HEK293 (cell line): ENCODE results near the gene DPF3.

Experiments
- CTCF ChIA-PET: fragments of 350-600 bp; formaldehyde crosslinking; extraction: SDS; loops from one replicate; lab custom pipeline; 2021; ENCODE audit warnings: antibody characterized with exemption; lab: Yijun Ruan, JAX
- POLR2A ChIA-PET: fragments of 300-600 bp; formaldehyde crosslinking; extraction: SDS; loops from one replicate; lab custom pipeline; 2020; ENCODE audit warnings: antibody characterized with exemption, inconsistent platforms; lab: Yijun Ruan, JAX
- H3K27ac ChIP-seq: fragments of 200-500 bp; sonication (Bioruptor generic); 2 replicates; pipeline ENCODE4 v1.5.1; 2014; ENCODE audit warnings: low read depth, low read length, control low read depth, inconsistent platforms; ENCODE audit errors: extremely low read depth
- H3K36me3 ChIP-seq, 2 experiments: fragments of 200-500 bp in 1 of 2; sonication (Bioruptor generic) in 1 of 2; 1 replicate in 1 of 2; 2 replicates in 1 of 2; pipeline ENCODE4 v1.5.1; 2014 to 2017; ENCODE audit warnings: inconsistent platforms in 2 of 2, low read length in 2 of 2; ENCODE audit not compliant: control insufficient read depth in 2 of 2, insufficient read depth in 1 of 2
- H3K4me1 ChIP-seq: fragments of 200-500 bp; sonication (Bioruptor generic); 2 replicates; pipeline ENCODE4 v1.5.1; 2014; ENCODE audit warnings: mild to moderate bottlenecking, low read length, inconsistent platforms; ENCODE audit not compliant: control insufficient read depth, insufficient read depth
- H3K4me3 ChIP-seq: 2 replicates; pipeline ENCODE4 v1.5.1; 2011; ENCODE audit warnings: low read depth, mild to moderate bottlenecking, control low read depth, low read length, moderate library complexity
- H3K9me3 ChIP-seq: fragments of 200-500 bp; sonication (Bioruptor generic); 2 replicates; pipeline ENCODE4 v1.5.1; 2014; ENCODE audit warnings: low read depth, low read length, inconsistent platforms; ENCODE audit not compliant: control insufficient read depth, insufficient read depth
- HOXC10 ChIP-seq: sonication (generic); formaldehyde crosslinking; IDR thresholded peaks from 2 replicates; pipeline ENCODE4 v1.8.1; 2023; ENCODE audit warnings: mild to moderate bottlenecking, missing genetic modification reagents
- HOXD13 ChIP-seq: sonication (generic); formaldehyde crosslinking; IDR thresholded peaks from 2 replicates; pipeline ENCODE4 v1.8.0; 2022; ENCODE audit warnings: missing genetic modification reagents, borderline replicate concordance
- KLF10 ChIP-seq: fragments of 450-650 bp; IDR thresholded peaks from 2 replicates; pipeline ENCODE4 v1.5.1; 2018; ENCODE audit warnings: missing biosample characterization, mild to moderate bottlenecking, missing genetic modification characterization
- PRDM1 ChIP-seq: fragments of 450-650 bp; formaldehyde crosslinking; IDR thresholded peaks from 2 replicates; pipeline ENCODE4; 2016; ENCODE audit warnings: missing biosample characterization, missing genetic modification characterization
- SETDB1 ChIP-seq: IDR thresholded peaks from one replicate; pipeline ENCODE4 v1.6.1; 2017; ENCODE audit warnings: mild to moderate bottlenecking, low read length, moderate library complexity, mixed read lengths; ENCODE audit not compliant: insufficient read length
- ZBTB17 ChIP-seq: fragments of 450-650 bp; formaldehyde crosslinking; IDR thresholded peaks from 2 replicates; pipeline ENCODE4 v1.5.1; 2016; ENCODE audit warnings: missing biosample characterization, missing genetic modification characterization
- ZFP3 ChIP-seq: fragments of 450-650 bp; formaldehyde crosslinking; IDR thresholded peaks from 2 replicates; pipeline ENCODE4 v1.5.1; 2016; ENCODE audit warnings: low read depth, missing biosample characterization, missing genetic modification characterization
- ZFP37 ChIP-seq: fragments of 450-650 bp; formaldehyde crosslinking; IDR thresholded peaks from 2 replicates; pipeline ENCODE4 v1.5.1; 2016; ENCODE audit warnings: missing biosample characterization, missing genetic modification characterization
- ZFP41 ChIP-seq: fragments of 450-650 bp; formaldehyde crosslinking; IDR thresholded peaks from 2 replicates; pipeline ENCODE4 v1.5.1; 2016; ENCODE audit warnings: missing biosample characterization, missing genetic modification characterization, borderline replicate concordance
- ZNF155 ChIP-seq: fragments of 450-650 bp; formaldehyde crosslinking; IDR thresholded peaks from 2 replicates; pipeline ENCODE4 v1.5.1; 2016; ENCODE audit warnings: missing biosample characterization, missing genetic modification characterization
- ZNF157 ChIP-seq: fragments of 450-650 bp; formaldehyde crosslinking; IDR thresholded peaks from 2 replicates; pipeline ENCODE4 v1.5.1; 2016; ENCODE audit warnings: missing biosample characterization, missing genetic modification characterization
- ZNF175 ChIP-seq: fragments of 450-650 bp; formaldehyde crosslinking; IDR thresholded peaks from 2 replicates; pipeline ENCODE4 v1.5.1; 2016; ENCODE audit warnings: missing biosample characterization, missing genetic modification characterization
- ZNF19 ChIP-seq: fragments of 450-650 bp; formaldehyde crosslinking; IDR thresholded peaks from 2 replicates; pipeline ENCODE4; 2016; ENCODE audit warnings: missing biosample characterization, missing genetic modification characterization, low read depth
- ZNF202 ChIP-seq: fragments of 450-650 bp; formaldehyde crosslinking; IDR thresholded peaks from 2 replicates; pipeline ENCODE4 v1.5.1; 2016; ENCODE audit warnings: missing biosample characterization, missing genetic modification characterization, borderline replicate concordance
- ZNF248 ChIP-seq: fragments of 450-650 bp; formaldehyde crosslinking; IDR thresholded peaks from 2 replicates; pipeline ENCODE4 v1.5.1; 2017; ENCODE audit warnings: missing biosample characterization, missing genetic modification characterization
- ZNF292 ChIP-seq: fragments of 450-650 bp; formaldehyde crosslinking; IDR thresholded peaks from 2 replicates; pipeline ENCODE4 v1.5.1; 2016; ENCODE audit warnings: low read depth, missing biosample characterization, missing genetic modification characterization, borderline replicate concordance
- ZNF302 ChIP-seq: fragments of 450-650 bp; formaldehyde crosslinking; IDR thresholded peaks from 2 replicates; pipeline ENCODE4 v1.5.1; 2016; ENCODE audit warnings: missing biosample characterization, missing genetic modification characterization, low read depth
- ZNF391 ChIP-seq: fragments of 450-650 bp; formaldehyde crosslinking; IDR thresholded peaks from 2 replicates; pipeline ENCODE4 v1.5.1; 2016; ENCODE audit warnings: low read depth, missing biosample characterization, missing genetic modification characterization, borderline replicate concordance
- ZNF426 ChIP-seq: fragments of 450-650 bp; formaldehyde crosslinking; IDR thresholded peaks from 2 replicates; pipeline ENCODE4 v1.5.1; 2017; ENCODE audit warnings: missing biosample characterization, missing genetic modification characterization, mild to moderate bottlenecking, inconsistent platforms, moderate library complexity
- ZNF473 ChIP-seq: fragments of 450-650 bp; formaldehyde crosslinking; IDR thresholded peaks from 2 replicates; pipeline ENCODE4 v1.5.1; 2017; ENCODE audit warnings: missing biosample characterization, missing genetic modification characterization
- ZNF529 ChIP-seq: fragments of 450-650 bp; formaldehyde crosslinking; IDR thresholded peaks from 2 replicates; pipeline ENCODE4 v1.5.1; 2017; ENCODE audit warnings: missing genetic modification characterization, missing biosample characterization; ENCODE audit not compliant: insufficient replicate concordance
- ZNF558 ChIP-seq: fragments of 450-650 bp; formaldehyde crosslinking; IDR thresholded peaks from 2 replicates; pipeline ENCODE4 v1.5.1; 2016; ENCODE audit warnings: missing biosample characterization, missing genetic modification characterization
- ZNF624 ChIP-seq: fragments of 450-650 bp; formaldehyde crosslinking; IDR thresholded peaks from 2 replicates; pipeline ENCODE4 v1.5.1; 2017; ENCODE audit warnings: missing biosample characterization, missing genetic modification characterization
- TF ChIP-seq, protein P1 (sequence below): fragments of 450-650 bp; formaldehyde crosslinking; IDR thresholded peaks from 2 replicates; pipeline ENCODE4 v1.5.1; 2017; ENCODE audit warnings: missing biosample characterization, missing genetic modification characterization
- TF ChIP-seq, protein P2 (sequence below): fragments of 450-650 bp; formaldehyde crosslinking; optimal IDR thresholded peaks from 2 replicates; pipeline ENCODE3; 2016; ENCODE audit warnings: missing biosample characterization, mild to moderate bottlenecking, missing genetic modification characterization
- TF ChIP-seq, protein P3 (sequence below): fragments of 450-650 bp; formaldehyde crosslinking; IDR thresholded peaks from 2 replicates; pipeline ENCODE4 v1.5.1; 2016; ENCODE audit warnings: missing biosample characterization, missing genetic modification characterization

The DPF3 gene

DNA sequence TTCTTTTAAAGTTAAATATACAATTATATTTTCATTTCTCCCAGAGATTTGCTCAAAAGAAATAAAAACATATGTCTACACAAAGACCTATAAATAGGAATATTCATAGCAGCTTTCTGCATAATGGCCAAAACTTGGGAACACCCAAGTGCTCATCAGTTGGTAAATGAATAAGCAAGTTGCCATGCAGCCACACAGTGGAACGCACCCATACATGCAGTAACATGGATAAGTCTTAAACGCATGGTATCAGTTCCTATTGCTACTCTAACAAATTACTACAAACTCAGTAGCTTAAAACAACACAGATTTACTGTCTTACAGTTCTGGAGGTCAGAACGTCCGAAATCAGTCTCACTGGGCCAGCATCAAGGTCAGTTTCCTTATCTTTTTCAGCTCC lies 78.5 kb downstream of the DPF3 start:
- no peak for TF ChIP-seq HOXD13 (CRISPR knock-in tag)
- TF ChIP-seq, all 188 proteins: peak for 0
- Histone ChIP-seq H3K36me3 (no peaks in the 10 kb centered on the region), H3K27ac (no peak overlapping the region), H3K4me1 (no peaks in the 10 kb centered on the region), H3K9me3 (no peaks in the 10 kb centered on the region), H3K4me3 (no peak overlapping the region)
- CTCF ChIA-PET: no interaction called here
- POLR2A ChIA-PET: no interaction called here

DNA sequence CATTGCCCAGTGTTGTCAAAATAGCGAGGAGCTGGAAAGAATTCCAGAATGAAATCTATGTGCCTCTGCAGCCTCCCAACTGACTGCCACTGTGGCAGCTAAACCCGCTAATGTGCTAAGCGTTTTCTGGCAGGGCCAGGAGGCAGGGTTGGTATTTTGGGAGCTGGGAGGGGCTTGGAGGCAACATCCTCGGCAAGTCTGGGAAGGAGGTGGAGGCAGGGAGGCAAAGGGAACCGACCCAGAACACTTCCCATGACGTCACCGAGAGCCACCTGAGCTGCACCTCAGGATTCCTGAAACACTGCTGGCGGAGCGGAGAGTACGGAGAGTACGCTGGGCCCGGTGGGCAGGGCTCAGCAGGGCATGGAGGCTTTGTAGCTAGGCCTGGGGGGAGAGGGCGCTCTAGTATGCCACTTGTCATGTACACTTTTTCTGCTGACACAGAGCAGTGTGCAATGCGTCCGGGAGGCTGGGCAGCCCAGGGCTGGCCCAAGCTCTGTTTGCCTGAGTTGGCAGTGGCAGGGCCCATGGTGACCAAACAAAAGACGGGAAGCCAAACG lies 81.5 kb downstream of the DPF3 start:
- TF ChIP-seq ZFP41: no peak
- TF ChIP-seq ZBTB17: no peak
- TF ChIP-seq ZFP3 (tag by site-specific recombination): no peak
- no peak for TF ChIP-seq ZNF426 (tag by site-specific recombination)
- no peak for TF ChIP-seq ZNF202
- Histone ChIP-seq H3K27ac (no peak overlapping the region), H3K9me3 (no peaks in the 10 kb centered on the region), H3K4me3 (no peak overlapping the region), H3K36me3 (no peaks in the 10 kb centered on the region), H3K4me1 (no peaks in the 10 kb centered on the region)
- ChIA-PET POLR2A (no interaction called here), CTCF (interaction anchor here (0.5 kb wide), 1 partner anchor 12 kb away, joined by 3 read pairs; no protein-coding TSS in a partner anchor)

DNA sequence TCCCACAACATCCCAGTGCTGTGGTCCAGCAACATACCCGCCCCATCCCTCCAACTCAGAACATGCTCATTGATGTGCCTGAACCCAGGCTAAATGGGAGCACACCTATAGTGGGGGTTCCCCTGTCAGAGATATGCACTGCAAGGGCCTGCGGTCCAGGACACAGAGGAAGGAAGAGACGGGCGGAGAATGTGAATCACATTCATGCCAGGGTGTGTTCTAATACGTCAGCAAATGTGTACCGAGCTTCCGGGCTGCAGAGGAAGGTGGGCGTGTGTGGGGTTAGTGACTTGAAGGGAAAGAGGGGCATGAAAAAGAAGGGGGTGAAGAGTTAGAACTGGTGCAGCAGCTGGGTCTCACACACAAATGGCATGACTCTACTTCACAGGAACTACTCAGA lies 83.7 kb downstream of the DPF3 start:
- no peak overlapping the region for H3K4me3 ChIP-seq
- no peaks in the 10 kb centered on the region for H3K9me3 ChIP-seq
- H3K27ac ChIP-seq: no peak overlapping the region
- POLR2A ChIA-PET: no interaction called here
- CTCF ChIA-PET: no interaction called here
- H3K4me1 ChIP-seq: no peaks in the 10 kb centered on the region
- TF ChIP-seq, protein P1, sequence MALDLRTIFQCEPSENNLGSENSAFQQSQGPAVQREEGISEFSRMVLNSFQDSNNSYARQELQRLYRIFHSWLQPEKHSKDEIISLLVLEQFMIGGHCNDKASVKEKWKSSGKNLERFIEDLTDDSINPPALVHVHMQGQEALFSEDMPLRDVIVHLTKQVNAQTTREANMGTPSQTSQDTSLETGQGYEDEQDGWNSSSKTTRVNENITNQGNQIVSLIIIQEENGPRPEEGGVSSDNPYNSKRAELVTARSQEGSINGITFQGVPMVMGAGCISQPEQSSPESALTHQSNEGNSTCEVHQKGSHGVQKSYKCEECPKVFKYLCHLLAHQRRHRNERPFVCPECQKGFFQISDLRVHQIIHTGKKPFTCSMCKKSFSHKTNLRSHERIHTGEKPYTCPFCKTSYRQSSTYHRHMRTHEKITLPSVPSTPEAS: no peak
- TF ChIP-seq KLF10 (tag by site-specific recombination): no peak
- no peak for TF ChIP-seq ZNF155 (tag by site-specific recombination)
- no peak for TF ChIP-seq SETDB1
- no peak for TF ChIP-seq ZNF529 (tag by site-specific recombination)
- no peak for TF ChIP-seq ZNF292 (tag by site-specific recombination)
- no peak for TF ChIP-seq ZNF248 (tag by site-specific recombination)
- TF ChIP-seq PRDM1: no peak
- TF ChIP-seq ZFP41: no peak
- TF ChIP-seq ZNF302: no peak
- TF ChIP-seq ZNF391: no peak
- no peak for TF ChIP-seq ZNF157 (tag by site-specific recombination)
- no peaks in the 10 kb centered on the region for H3K36me3 ChIP-seq

DNA sequence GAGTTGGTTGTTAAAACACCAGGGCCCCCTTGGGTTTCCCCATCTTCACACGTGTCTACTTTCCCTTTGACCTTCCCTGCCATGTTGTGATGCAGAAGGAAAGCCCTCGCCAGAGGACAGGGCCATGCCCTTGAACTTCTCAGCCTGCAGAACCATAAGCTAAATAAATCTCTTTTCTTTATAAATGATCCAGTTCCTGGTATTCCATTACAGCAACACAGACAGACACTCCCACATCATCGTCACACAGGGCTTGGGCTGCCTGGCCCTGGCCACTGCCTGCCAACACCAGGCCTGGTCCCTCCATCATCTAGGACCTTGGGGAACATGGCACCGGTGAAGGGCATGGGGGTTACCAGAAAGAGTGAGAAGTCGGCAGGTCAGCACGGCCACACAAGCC lies 84.8 kb downstream of the DPF3 start:
- Histone ChIP-seq H3K4me1 (no peaks in the 10 kb centered on the region), H3K36me3 (no peaks in the 10 kb centered on the region), H3K4me3 (no peak overlapping the region), H3K9me3 (no peaks in the 10 kb centered on the region), H3K27ac (no peak overlapping the region)
- ChIA-PET POLR2A (no interaction called here), CTCF (no interaction called here)
- TF ChIP-seq ZNF175 (tag by site-specific recombination): no peak
- TF ChIP-seq ZNF19: no peak
- TF ChIP-seq ZNF624 (tag by site-specific recombination): no peak
- no peak for TF ChIP-seq ZNF202
- TF ChIP-seq ZNF473 (tag by site-specific recombination): no peak
- no peak for TF ChIP-seq ZNF558
- no peak for TF ChIP-seq HOXC10
- TF ChIP-seq ZFP37: no peak
- TF ChIP-seq, protein P2, sequence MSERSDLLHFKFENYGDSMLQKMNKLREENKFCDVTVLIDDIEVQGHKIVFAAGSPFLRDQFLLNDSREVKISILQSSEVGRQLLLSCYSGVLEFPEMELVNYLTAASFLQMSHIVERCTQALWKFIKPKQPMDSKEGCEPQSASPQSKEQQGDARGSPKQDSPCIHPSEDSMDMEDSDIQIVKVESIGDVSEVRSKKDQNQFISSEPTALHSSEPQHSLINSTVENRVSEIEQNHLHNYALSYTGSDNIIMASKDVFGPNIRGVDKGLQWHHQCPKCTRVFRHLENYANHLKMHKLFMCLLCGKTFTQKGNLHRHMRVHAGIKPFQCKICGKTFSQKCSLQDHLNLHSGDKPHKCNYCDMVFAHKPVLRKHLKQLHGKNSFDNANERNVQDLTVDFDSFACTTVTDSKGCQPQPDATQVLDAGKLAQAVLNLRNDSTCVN (tag by site-specific recombination): no peak
- TF ChIP-seq, protein P3, sequence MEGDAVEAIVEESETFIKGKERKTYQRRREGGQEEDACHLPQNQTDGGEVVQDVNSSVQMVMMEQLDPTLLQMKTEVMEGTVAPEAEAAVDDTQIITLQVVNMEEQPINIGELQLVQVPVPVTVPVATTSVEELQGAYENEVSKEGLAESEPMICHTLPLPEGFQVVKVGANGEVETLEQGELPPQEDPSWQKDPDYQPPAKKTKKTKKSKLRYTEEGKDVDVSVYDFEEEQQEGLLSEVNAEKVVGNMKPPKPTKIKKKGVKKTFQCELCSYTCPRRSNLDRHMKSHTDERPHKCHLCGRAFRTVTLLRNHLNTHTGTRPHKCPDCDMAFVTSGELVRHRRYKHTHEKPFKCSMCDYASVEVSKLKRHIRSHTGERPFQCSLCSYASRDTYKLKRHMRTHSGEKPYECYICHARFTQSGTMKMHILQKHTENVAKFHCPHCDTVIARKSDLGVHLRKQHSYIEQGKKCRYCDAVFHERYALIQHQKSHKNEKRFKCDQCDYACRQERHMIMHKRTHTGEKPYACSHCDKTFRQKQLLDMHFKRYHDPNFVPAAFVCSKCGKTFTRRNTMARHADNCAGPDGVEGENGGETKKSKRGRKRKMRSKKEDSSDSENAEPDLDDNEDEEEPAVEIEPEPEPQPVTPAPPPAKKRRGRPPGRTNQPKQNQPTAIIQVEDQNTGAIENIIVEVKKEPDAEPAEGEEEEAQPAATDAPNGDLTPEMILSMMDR (tag by site-specific recombination): no peak
